COLO668 (cell line): Measurements from ENCODE around the gene PRPF6.

Source experiments
- DNase-seq: peaks from one replicate; lab custom pipeline; 2025; ENCODE audit not compliant: unreplicated experiment; lab: John Stamatoyannopoulos, UW

The PRPF6 gene

DNA sequence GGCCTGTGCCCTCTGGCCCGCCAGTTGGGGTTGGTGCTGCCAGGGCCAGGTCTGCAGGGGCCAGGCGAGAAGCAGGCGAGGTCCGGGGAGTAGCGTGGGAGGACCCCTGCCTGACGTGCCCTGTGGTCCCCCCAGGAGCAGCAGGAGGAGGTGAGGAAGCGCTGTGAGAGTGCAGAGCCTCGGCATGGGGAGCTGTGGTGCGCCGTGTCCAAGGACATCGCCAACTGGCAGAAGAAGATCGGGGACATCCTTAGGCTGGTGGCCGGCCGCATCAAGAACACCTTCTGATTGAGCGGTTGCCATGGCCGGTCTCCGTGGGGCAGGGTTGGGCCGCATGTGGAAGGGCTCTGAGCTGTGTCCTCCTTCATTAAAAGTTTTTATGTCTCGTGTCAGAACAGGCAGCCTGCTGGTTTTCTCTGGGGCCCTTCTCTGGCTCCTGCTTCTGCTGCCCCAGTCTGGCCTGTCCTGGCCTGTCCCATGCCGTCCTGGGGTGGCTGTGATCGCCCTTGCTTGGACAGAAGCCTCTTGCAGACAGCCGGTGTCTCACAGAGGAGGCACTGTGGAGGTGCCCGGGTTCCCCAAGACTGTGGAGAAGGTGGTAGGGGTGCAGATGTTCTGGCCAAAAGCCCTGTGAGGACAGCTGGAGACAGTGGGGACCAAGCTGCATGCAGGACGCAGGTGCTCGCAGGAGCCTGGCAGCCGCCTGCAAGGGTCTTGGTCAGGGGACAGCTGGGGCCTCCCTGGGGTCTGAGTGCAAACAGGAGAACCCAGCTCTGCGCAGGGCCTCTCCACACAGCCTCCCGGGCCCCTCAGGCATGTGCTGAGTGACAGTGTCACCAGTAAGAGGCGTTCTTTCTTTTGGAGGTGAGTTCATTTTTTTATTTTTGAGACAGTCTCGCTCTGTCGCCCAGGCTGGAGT, 52.0 kb downstream of the PRPF6 start:
- DNase-seq: no peak

- no peak for DNase-seq
Observed at GRCh38 chr20:64033981-64034493, 53.1 kb downstream of the PRPF6 start.

- no peak for DNase-seq
Observed at GRCh38 chr20:64035066-64035932, 54.4 kb downstream of the PRPF6 start.

- DNase-seq: no peak
Observed at GRCh38 chr20:64035933-64036345, 55.0 kb downstream of the PRPF6 start, which contains the start of gene C20orf204. Gene C20orf204 (plus strand): TSS chr20:64036182. CDS start chr20:64036324, 142 bp downstream.

GRCh38 chr20:64036346-64037198, 55.6 kb downstream of the PRPF6 start:
- no peak for DNase-seq

DNA sequence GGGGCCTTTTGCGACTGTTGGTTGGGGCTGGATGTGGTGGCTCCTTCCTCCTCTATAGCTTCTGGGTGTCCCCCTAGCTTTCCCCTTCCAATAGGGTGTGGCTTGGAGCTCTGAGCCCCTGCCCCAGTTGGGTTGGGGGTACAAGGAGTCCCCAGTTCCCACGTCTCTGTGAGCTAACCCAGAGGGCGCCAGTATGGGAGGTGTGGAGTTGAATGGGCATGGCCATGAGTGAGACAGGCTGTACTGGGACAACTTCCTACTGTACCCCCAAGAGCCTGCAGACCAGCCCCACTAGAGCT, 56.2 kb downstream of the PRPF6 start:
- DNase-seq: no peak

- DNase-seq: peak; percentile 14
Observed at GRCh38 chr20:64037498-64038213, 56.7 kb downstream of the PRPF6 start.

DNA sequence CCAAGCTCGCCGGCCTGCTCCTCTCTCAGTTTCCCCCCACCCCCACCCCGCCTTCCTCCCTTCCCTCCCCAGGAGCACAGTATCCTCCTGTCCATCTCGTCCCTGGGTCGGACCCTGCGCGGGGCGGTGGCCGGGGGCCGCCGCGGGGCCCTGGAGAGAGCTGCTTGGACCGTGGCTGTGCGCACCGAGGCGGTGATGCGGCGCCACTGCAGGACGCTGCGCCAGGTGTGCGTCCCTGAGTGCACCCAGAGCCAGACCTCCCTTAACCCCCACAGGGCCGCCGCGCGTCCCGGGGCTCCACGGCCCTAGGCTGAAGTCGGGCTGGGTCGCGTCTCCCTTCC, 57.3 kb downstream of the PRPF6 start:
- DNase-seq: peak; percentile 78

- peak; percentile 88 for DNase-seq
Observed at GRCh38 chr20:64038565-64039292, 57.8 kb downstream of the PRPF6 start.

- peak; percentile 31 for DNase-seq
Observed at GRCh38 chr20:64039293-64040160, 58.6 kb downstream of the PRPF6 start.

DNA sequence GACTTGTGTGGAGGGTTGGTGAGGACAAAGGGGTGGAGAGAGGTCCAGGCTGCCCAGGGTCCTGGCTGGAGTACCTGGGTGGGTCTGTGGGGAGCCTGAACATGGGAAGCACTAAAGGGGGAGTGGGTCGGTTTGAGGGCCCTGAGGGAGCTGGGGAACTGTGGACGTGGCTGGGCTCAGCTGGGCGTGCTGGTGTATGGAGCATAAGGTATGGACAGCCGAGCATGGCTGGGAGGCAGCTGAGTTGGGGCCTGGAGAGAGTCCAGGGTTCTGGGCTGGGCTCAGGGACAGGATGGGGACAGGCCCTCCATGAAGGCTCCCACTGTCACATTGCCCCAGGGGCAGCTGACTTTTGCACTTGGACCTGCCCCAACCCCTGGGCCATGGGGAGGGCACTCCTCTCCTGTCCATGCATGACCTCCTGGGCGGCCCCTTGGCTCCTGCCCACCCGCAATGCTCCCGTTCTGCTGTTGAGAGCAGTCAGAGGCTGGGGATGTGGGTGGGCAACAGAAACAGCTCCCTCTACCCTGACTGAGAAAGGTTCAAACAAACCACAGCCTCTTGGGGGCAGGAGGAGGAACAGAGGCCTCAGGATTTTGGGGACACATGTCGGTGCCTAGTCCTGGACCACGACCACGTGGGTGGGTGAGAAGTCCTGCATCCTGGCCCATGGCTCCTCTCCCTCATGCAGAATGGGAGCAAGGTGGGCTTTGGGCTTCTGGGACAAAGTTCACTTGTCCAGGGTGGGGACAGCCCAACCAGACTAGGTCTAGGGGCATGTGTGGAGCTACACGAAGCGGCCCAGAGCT, 59.5 kb downstream of the PRPF6 start:
- no peak for DNase-seq

GRCh38 chr20:64041040-64041780, 60.3 kb downstream of the PRPF6 start:
- no peak for DNase-seq

GRCh38 chr20:64041781-64042053, 60.8 kb downstream of the PRPF6 start:
- no peak for DNase-seq

DNA sequence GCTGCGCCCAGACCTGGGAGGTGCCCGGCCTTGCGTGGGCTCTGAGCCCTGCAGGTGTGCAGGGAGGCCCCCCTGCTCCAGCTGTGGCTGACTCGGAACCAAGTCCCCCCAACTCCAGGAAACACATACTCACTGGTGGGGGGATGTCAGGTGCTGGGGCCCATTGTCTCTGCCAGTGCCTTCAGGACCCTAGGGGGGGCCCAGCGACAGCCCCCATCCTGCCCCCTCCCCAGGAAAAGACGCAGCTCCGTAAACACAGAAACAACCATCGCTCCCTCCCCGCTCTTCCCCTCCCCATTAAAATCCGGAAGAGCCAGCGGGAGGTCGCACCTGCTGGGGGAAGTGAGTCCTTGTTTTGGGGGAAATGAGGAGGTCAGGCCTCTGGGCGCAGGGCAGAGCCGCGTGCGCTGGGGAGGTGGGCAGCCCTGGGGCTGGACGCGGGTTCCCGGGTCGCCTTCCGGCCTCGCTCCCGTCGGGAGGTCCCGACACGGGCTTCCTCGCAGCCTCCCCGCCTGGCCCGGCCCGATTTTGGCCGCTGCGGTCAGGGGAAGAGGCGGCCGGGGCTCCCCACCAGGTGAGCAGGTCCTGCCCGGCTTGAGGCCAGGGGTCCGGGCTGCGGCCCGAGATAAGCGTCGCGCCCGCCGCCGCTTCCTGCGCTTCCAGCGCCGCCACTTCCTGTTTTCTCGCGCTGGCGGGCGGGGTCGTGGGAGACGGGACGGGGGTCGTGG, 61.3 kb downstream of the PRPF6 start:
- DNase-seq: peak; percentile 23

DNA sequence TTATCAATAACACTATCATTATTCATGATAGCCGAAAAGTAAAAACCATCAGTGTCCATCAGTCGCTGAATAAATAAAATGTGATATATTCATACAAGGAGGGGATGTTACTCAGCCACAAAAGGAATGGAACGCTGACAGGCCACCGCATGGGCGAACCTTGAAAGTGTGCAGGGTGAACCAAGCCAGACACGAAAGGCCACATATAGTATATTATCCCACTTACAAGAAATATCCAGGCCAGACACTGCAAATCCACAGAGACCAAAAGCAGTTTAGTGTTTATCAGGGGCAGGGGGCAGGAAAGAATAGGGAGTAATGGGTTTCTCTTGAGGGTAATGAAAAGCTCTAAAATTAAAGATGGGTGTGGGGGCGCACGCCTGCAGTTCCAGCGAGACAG, 62.8 kb downstream of the PRPF6 start:
- DNase-seq: no peak

- DNase-seq: no peak
Observed at GRCh38 chr20:64044484-64045247, 63.7 kb downstream of the PRPF6 start.
